Trophoblast cell (in vitro differentiated cells and primary cell): ENCODE results near the gene PDPK1.
A peak's percentile ranks its signal among the peaks of the same experiment; 100 is the strongest.

ENCODE experiments used
- DNase-seq, 2 donors: peaks; one replicate each; pipeline ENCODE4 v3.0.0-alpha.2; 2016
- H2AFZ ChIP-seq: 2 replicates; pipeline ENCODE4 v1.6.1; 2013; ENCODE audit warnings: low read length, moderate library complexity, mild to moderate bottlenecking; ENCODE audit not compliant: insufficient read depth, poor library complexity
- H2AK5ac ChIP-seq: 2 replicates; pipeline ENCODE4 v1.6.1; 2013; ENCODE audit warnings: mild to moderate bottlenecking, low read length
- H2BK120ac ChIP-seq: 2 replicates; pipeline ENCODE4 v1.6.1; 2013; ENCODE audit warnings: low read length, mild to moderate bottlenecking, moderate library complexity; ENCODE audit not compliant: insufficient read depth, poor library complexity
- H2BK12ac ChIP-seq: 2 replicates; pipeline ENCODE4 v1.6.1; 2013; ENCODE audit warnings: mild to moderate bottlenecking, low read length, moderate library complexity
- H2BK5ac ChIP-seq: 2 replicates; pipeline ENCODE4 v1.6.1; 2013; ENCODE audit warnings: low read length, low read depth, moderate library complexity, mild to moderate bottlenecking; ENCODE audit not compliant: poor library complexity
- H3K14ac ChIP-seq: 2 replicates; pipeline ENCODE4 v1.6.1; 2013; ENCODE audit warnings: mild to moderate bottlenecking, low read length
- H3K18ac ChIP-seq: 2 replicates; pipeline ENCODE4 v1.6.1; 2013; ENCODE audit warnings: mild to moderate bottlenecking, low read length
- H3K23ac ChIP-seq: 2 replicates; pipeline ENCODE4 v1.6.1; 2013; ENCODE audit warnings: low read length
- H3K27ac ChIP-seq: 2 replicates; pipeline ENCODE4 v1.5.1; 2013; ENCODE audit warnings: low read depth, mild to moderate bottlenecking, inconsistent platforms, low read length, moderate library complexity
- H3K27me3 ChIP-seq: 2 replicates; pipeline ENCODE4 v1.6.1; 2013; ENCODE audit warnings: inconsistent platforms, mild to moderate bottlenecking, low read length, moderate library complexity; ENCODE audit not compliant: insufficient read depth
- H3K36me3 ChIP-seq, 2 experiments: 1 replicate in 1 of 2; 2 replicates in 1 of 2; pipeline ENCODE4 v1.6.1; 2013; ENCODE audit warnings: low read length in 2 of 2, mild to moderate bottlenecking in 2 of 2, moderate library complexity in 1 of 2; ENCODE audit not compliant: insufficient read depth in 2 of 2, control insufficient read depth in 1 of 2
- H3K4ac ChIP-seq: 2 replicates; pipeline ENCODE4 v1.6.1; 2013; ENCODE audit warnings: low read depth, mild to moderate bottlenecking, low read length, moderate library complexity
- H3K4me1 ChIP-seq, 2 experiments: 1 replicate in 1 of 2; 2 replicates in 1 of 2; pipeline ENCODE4 v1.6.1; 2013; ENCODE audit warnings: low read length in 2 of 2, mild to moderate bottlenecking in 2 of 2, moderate library complexity in 1 of 2; ENCODE audit not compliant: insufficient read depth in 2 of 2, control insufficient read depth in 1 of 2
- H3K4me2 ChIP-seq: 2 replicates; pipeline ENCODE4 v1.6.1; 2013; ENCODE audit warnings: inconsistent platforms, mild to moderate bottlenecking, low read length, moderate library complexity
- H3K4me3 ChIP-seq: 2 replicates; pipeline ENCODE4 v1.5.1; 2013; ENCODE audit warnings: mild to moderate bottlenecking, low read depth, low read length, inconsistent platforms
- H3K79me1 ChIP-seq: one replicate; pipeline ENCODE4 v1.6.1; 2013; ENCODE audit warnings: low read length
- H3K79me2 ChIP-seq: 2 replicates; pipeline ENCODE4 v1.6.1; 2013; ENCODE audit warnings: low read length, mild to moderate bottlenecking; ENCODE audit not compliant: control insufficient read depth, insufficient read depth, poor library complexity
- H3K9ac ChIP-seq: 2 replicates; pipeline ENCODE4 v1.6.1; 2013; ENCODE audit warnings: mild to moderate bottlenecking, low read length
- H3K9me3 ChIP-seq: 2 replicates; pipeline ENCODE4 v1.6.1; 2013; ENCODE audit warnings: low read depth, mild to moderate bottlenecking, control low read depth, inconsistent platforms, low read length; ENCODE audit not compliant: insufficient read depth
- H4K12ac ChIP-seq: 2 replicates; pipeline ENCODE4 v1.6.1; 2013; ENCODE audit warnings: low read depth, mild to moderate bottlenecking, low read length, moderate library complexity
- H4K8ac ChIP-seq: 2 replicates; pipeline ENCODE4 v1.6.1; 2013; ENCODE audit warnings: low read depth, mild to moderate bottlenecking, low read length, moderate library complexity
- H4K91ac ChIP-seq: one replicate; pipeline ENCODE4 v1.6.1; 2013; ENCODE audit warnings: low read depth, mild to moderate bottlenecking, low read length, moderate library complexity
- WGBS: extraction: QIAGEN DNeasy Blood & Tissue Kit; methylation state at CpG from one replicate; pipeline ENCODE4 v1.1.7; 2013; ENCODE audit warnings: missing lambda C conversion rate; ENCODE audit not compliant: insufficient read length, insufficient coverage; ENCODE audit errors: extremely low coverage; 5-methylcytosine and 5-hydroxymethylcytosine counted together

The PDPK1 gene

DNA sequence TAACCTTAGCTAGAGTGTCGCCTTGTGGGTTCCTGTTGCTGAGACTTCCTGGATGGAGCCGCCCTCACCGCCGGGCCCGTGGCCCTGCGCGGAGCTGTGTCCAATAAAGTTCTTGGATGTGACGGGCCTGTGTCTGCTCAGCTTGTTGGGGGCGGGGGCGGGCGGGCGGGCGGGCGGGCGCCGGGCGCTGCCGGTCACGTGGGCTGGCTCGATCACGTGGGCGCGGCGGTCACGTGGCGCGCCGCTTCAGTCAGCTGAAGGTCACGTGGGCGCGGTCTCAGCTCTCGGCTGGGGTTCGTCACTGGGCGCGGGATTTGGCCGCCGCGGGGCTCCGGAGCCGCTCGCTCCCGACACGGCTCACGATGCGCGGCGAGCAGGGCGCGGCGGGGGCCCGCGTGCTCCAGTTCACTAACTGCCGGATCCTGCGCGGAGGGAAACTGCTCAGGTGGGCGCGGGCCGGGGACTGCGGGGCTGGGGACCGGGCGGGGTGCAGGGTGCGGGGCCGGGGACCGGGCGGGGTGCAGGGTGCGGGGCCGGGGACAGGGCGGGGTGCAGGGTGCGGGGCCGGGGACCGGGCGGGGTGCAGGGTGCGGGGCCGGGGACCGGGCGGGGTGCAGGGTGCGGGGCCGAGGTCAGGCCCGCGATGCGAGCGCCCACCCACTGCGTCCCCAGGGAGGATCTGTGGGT lies 17.6 kb upstream of the PDPK1 start, which contains the start of gene AMDHD2:
TSS of gene AMDHD2 (plus strand) at position 275 of the 687 bp plus-strand sequence. CDS start at position 363, 88 bp downstream.
- peaks cover 29 to 39% of the 10 kb centered on the region in 2 experiments for H3K4me1 ChIP-seq
- H2BK5ac ChIP-seq: peak within 1 kb of the TSS; percentile 65
- WGBS: no CpG with 5 or more reads among the region's 83 CpGs
- H2BK12ac ChIP-seq: no peak within 1 kb of the TSS
- H3K4me2 ChIP-seq: peak within 1 kb of the TSS; percentile 92
- H2AK5ac ChIP-seq: peak within 1 kb of the TSS; percentile 90
- peaks cover 5% of the 10 kb centered on the region for H3K79me1 ChIP-seq
- peak within 1 kb of the TSS; percentile 68 for H3K27ac ChIP-seq
- H3K18ac ChIP-seq: peak within 1 kb of the TSS; percentile 67
- peak within 1 kb of the TSS; percentile 77 for H2BK120ac ChIP-seq
- H4K8ac ChIP-seq: peak within 1 kb of the TSS; percentile 89
- peak within 1 kb of the TSS; percentile 85 for H3K9ac ChIP-seq
- H3K36me3 ChIP-seq: peaks cover 41 to 42% of the 10 kb centered on the region in 2 experiments
- peak; percentile 90 to 91 for DNase-seq
- peak within 1 kb of the TSS; percentile 51 for H2AFZ ChIP-seq
- H3K9me3 ChIP-seq: no peaks in the 10 kb centered on the region
- peaks cover 32% of the 10 kb centered on the region for H3K79me2 ChIP-seq
- peak within 1 kb of the TSS; percentile 64 for H3K14ac ChIP-seq
- no peaks in the 10 kb centered on the region for H3K27me3 ChIP-seq
- H4K12ac ChIP-seq: peak within 1 kb of the TSS; percentile 67
- peak within 1 kb of the TSS; percentile 89 for H3K4me3 ChIP-seq
- peak within 1 kb of the TSS; percentile 98 for H3K4ac ChIP-seq
- no peak within 1 kb of the TSS for H3K23ac ChIP-seq
- H4K91ac ChIP-seq: peak within 1 kb of the TSS; percentile 57

DNA sequence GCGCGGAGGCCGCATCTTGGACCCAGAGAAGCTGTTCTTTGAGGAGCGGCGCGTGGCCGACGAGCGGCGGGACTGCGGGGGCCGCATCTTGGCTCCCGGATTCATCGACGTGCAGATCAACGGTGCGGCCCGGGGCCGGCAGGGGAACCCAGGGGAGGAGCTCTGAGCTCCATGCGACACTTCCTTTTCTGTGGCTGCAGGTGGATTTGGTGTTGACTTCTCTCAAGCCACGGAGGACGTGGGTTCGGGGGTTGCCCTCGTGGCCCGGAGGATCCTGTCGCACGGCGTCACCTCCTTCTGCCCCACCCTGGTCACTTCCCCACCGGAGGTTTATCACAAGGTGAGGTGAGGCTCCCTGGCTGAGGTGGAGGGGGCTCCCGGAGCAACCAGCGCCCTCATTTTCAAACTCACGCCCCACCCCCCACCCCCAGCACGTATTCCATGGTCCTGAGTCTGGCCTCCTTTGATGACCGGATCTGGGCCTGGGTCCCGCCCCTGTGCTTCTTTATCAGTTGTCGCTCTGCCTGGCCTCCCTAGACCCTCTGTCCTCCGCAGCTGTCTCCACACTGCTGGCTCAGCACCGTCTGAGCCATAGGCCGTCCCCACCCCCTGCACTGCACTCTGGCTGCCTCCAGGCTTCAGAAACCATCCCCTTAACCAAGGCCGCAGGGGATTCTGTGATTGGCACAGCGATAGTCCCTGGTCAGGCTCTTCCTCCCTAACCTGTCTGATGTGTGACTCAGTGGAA lies 16.9 kb upstream of the PDPK1 start:
- Histone ChIP-seq H3K18ac (peak overlapping the region; percentile 61), H3K4me2 (peak overlapping the region; percentile 92), H3K14ac (peak overlapping the region; percentile 64), H3K27me3 (no peaks in the 10 kb centered on the region), H3K4ac (peak overlapping the region; percentile 43), H3K27ac (peak overlapping the region; percentile 45), H3K23ac (no peak overlapping the region), H2AK5ac (peak overlapping the region; percentile 90), H2BK12ac (no peak overlapping the region), H3K9me3 (no peaks in the 10 kb centered on the region), H4K91ac (peak overlapping the region; percentile 57), H4K12ac (peak overlapping the region; percentile 67), H3K36me3 (peaks cover 43 to 44% of the 10 kb centered on the region in 2 experiments), H3K79me1 (peaks cover 5% of the 10 kb centered on the region), H4K8ac (peak overlapping the region; percentile 89), H3K4me1 (peaks cover 26 to 34% of the 10 kb centered on the region in 2 experiments), H2BK5ac (peak overlapping the region; percentile 65), H3K9ac (peak overlapping the region; percentile 85), H2BK120ac (peak overlapping the region; percentile 77), H3K79me2 (peaks cover 26% of the 10 kb centered on the region), H3K4me3 (peak overlapping the region; percentile 89), H2AFZ (peak overlapping the region; percentile 51)
- WGBS: no CpG with 5 or more reads among the region's 41 CpGs
- DNase-seq: peak; percentile 88 to 94

GRCh38 chr16:2523801-2524231 lies 14.0 kb upstream of the PDPK1 start:
- Histone ChIP-seq H2BK120ac (no peak overlapping the region), H4K91ac (no peak overlapping the region), H2AK5ac (no peak overlapping the region), H3K23ac (no peak overlapping the region), H3K27me3 (no peaks in the 10 kb centered on the region), H3K79me1 (peaks cover 5% of the 10 kb centered on the region), H3K4me2 (no peak overlapping the region), H4K12ac (no peak overlapping the region), H3K18ac (no peak overlapping the region), H4K8ac (no peak overlapping the region), H3K9me3 (no peaks in the 10 kb centered on the region), H3K4me3 (no peak overlapping the region), H3K9ac (no peak overlapping the region), H3K4me1 (peaks cover 15 to 17% of the 10 kb centered on the region in 2 experiments), H3K4ac (no peak overlapping the region), H2AFZ (no peak overlapping the region), H3K36me3 (peaks cover 56 to 62% of the 10 kb centered on the region in 2 experiments), H3K79me2 (peaks cover 4% of the 10 kb centered on the region), H2BK5ac (no peak overlapping the region), H3K14ac (no peak overlapping the region), H3K27ac (no peak overlapping the region), H2BK12ac (no peak overlapping the region)
- no peak for DNase-seq
- no CpG with 5 or more reads among the region's 6 CpGs for WGBS

GRCh38 chr16:2524339-2524938 lies 13.4 kb upstream of the PDPK1 start:
- Histone ChIP-seq H3K9ac (no peak overlapping the region), H2AFZ (no peak overlapping the region), H3K14ac (no peak overlapping the region), H3K18ac (no peak overlapping the region), H3K4me2 (no peak overlapping the region), H3K9me3 (no peaks in the 10 kb centered on the region), H3K4me3 (no peak overlapping the region), H4K8ac (no peak overlapping the region), H2BK12ac (no peak overlapping the region), H3K4me1 (peaks cover 9 to 11% of the 10 kb centered on the region in 2 experiments), H2AK5ac (no peak overlapping the region), H4K12ac (no peak overlapping the region), H3K27me3 (no peaks in the 10 kb centered on the region), H3K23ac (no peak overlapping the region), H3K27ac (no peak overlapping the region), H4K91ac (no peak overlapping the region), H3K4ac (no peak overlapping the region), H3K36me3 (peaks cover 57 to 62% of the 10 kb centered on the region in 2 experiments), H3K79me1 (peaks cover 5% of the 10 kb centered on the region), H2BK120ac (no peak overlapping the region), H3K79me2 (peaks cover 4% of the 10 kb centered on the region), H2BK5ac (no peak overlapping the region)
- WGBS: no CpG with 5 or more reads among the region's 9 CpGs
- DNase-seq: peak in 1 of 2 donors; percentile 29
